ENCODE data around the gene SEMA4C. TPM values are rescaled to one million over a fixed set of nuclear protein-coding genes. Genes with fewer than 3 reads are reported as not detected.

The SEMA4C gene
- total RNA-seq, 1 donor from 2014 or later = 20.6 TPM

DNA sequence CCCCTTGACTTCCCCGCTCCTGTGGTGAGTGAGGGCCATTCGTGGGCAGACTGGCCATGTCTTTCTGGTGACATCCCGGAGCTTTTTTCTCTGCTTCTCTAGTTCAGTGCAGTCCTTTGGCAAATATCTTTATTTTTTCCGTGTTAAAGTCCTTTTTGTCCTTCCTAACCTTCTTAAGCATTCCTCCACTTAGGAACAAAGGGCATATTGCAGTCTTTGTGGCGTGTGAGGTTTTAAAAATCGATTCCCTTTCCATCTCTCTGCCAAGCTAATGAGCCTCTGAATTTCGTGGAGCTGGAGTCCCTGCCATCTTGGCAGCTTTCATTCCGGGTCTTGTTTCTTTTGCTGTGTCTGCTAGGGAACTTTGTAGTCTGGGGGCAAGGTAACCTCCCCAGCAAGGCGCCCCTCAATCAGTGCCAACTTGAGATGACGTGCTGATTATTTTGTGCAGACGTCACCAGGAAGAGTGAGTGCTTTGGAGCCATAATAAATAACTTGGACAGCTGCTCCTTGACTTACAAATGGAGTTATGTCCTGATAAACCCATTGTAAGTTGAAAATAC, 48.7 kb downstream of the SEMA4C start:
- H3K36me3 Mint-ChIP-seq (ENCODE audit: low read depth) = peaks cover 36% of the 10 kb centered on the region
- no peak overlapping the region for H3K4me3 Mint-ChIP-seq
- intact Hi-C loops (cut with micrococcal nuclease) = no loop called here
- DNase-seq (ENCODE audit: low spot score) = no peak
- H3K27ac Mint-ChIP-seq = no peak overlapping the region
- H3K27me3 Mint-ChIP-seq (ENCODE audit: insufficient read depth) = no peaks in the 10 kb centered on the region
- H3K9me3 Mint-ChIP-seq = no peaks in the 10 kb centered on the region
- peaks cover 42% of the 10 kb centered on the region for H3K4me1 Mint-ChIP-seq (ENCODE audit: low read depth)

DNA sequence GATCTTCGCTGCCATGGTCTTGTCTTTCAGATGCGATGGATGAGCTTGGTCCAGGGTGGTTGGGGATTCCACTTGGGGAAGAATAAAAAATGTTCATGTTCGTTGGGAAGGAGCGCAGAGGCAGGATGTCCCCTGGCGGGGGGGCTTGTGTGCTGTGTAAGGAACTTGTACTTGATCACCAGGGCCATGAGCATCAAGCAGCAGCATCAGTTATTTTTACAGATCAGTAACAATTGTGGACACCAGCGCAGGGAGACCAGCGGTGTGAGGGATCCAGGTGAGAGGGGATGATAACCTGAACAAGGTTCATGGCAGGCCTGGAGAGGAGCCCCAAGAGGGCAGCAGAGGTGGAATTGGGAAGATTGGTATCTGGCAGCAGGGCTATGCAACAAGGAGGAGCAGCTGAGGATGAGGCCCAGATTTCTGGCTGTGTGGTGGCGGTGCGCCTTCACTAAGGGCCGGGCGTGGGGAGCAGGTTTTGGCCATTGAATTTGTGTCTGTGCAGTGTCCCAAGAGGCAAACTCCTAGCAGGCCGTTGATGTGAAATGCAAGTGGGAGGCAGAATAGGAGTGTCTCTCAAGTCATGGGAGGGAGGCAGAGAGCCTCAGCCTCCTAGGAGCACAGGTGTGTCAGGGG, 49.9 kb downstream of the SEMA4C start:
- Mint-ChIP-seq H3K27me3 (ENCODE audit: insufficient read depth) (no peaks in the 10 kb centered on the region), H3K4me1 (ENCODE audit: low read depth) (peaks cover 49% of the 10 kb centered on the region)
- intact Hi-C loops (cut with micrococcal nuclease) = loop anchor here (5.0 kb wide), 3 partner anchors 283 to 498 kb away; partner anchors contain the start of genes ANKRD36 and ARID5A

DNA sequence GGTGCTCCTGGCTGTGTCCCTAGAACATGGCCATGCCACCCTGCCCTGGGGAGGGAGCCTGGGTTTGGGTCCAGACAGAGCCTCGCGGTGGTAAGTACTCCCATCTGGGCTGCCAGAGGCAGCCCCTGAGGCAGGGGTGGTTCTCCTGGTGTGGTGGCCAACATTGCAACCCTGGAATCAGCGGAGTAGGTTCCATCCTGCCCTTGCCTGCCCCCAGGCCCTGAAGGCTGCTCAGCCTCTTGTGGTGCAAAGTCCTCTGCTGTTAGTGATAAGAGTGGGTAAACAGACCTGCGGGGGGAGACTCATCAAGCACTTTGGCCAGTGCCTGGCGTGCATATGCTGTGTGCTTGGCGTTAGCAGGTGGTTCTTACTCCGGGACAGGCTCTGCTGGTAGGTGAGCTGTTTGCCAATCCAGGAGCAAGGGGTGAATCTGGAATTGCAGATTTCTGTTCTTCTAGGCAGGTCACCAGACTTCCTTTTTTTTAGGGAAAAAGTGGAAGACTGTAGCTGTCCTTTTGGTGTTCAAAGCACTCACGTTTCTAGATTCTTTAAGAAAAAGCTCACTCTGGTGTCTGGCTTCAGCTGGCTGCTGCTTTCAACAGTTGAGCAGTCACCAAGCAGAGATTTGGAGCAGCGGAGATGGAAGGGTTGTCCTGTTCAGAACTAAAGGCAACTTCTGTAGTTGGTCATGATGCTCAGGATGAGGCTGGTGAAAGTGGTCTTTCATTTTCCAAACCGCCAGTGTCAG, 50.6 kb downstream of the SEMA4C start:
- Mint-ChIP-seq H3K9me3 (no peaks in the 10 kb centered on the region), H3K27ac (peak overlapping the region; percentile 40), H3K4me3 (peak overlapping the region; percentile 84), H3K36me3 (ENCODE audit: low read depth) (peaks cover 32% of the 10 kb centered on the region), H3K4me1 (ENCODE audit: low read depth) (peaks cover 52% of the 10 kb centered on the region), H3K27me3 (ENCODE audit: insufficient read depth) (no peaks in the 10 kb centered on the region)
- intact Hi-C loops (cut with micrococcal nuclease) = loop anchor here (5.0 kb wide), 3 partner anchors 282 to 497 kb away; partner anchors contain the start of genes ANKRD36 and ARID5A
- no peak for DNase-seq (ENCODE audit: low spot score)

More for the DNA sequence above, 49.9 kb downstream of the SEMA4C start:
- peaks cover 32% of the 10 kb centered on the region for H3K36me3 Mint-ChIP-seq (ENCODE audit: low read depth)
- DNase-seq (ENCODE audit: low spot score) = no peak
- H3K4me3 Mint-ChIP-seq = peak overlapping the region; percentile 2
- peak overlapping the region; percentile 40 for H3K27ac Mint-ChIP-seq
- H3K9me3 Mint-ChIP-seq = no peaks in the 10 kb centered on the region

DNA sequence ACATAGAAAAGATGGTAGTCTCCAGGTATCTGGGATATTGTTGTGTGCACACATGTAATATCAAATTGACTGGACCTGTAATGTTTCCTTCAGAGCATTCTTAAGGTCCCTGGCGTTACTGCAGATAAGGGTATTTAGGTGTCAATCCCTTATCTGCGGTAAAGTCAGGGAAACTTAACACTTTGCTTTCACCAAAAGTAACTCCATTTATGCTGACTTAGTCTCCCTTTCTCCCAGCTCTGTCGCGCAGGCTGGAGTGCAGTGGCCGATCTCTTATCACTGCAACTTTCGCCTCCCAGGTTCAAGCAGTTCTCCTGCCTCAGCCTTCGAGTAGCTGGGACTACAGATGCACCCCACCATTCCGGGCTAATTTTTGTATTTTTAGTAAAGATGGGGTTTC, 52.0 kb downstream of the SEMA4C start:
- DNase-seq (ENCODE audit: low spot score) = no peak
- peak overlapping the region; percentile 47 for H3K27ac Mint-ChIP-seq
- peaks cover 54% of the 10 kb centered on the region for H3K4me1 Mint-ChIP-seq (ENCODE audit: low read depth)
- H3K27me3 Mint-ChIP-seq (ENCODE audit: insufficient read depth) = no peaks in the 10 kb centered on the region
- intact Hi-C loops (cut with micrococcal nuclease) = loop anchor here (5.0 kb wide), 3 partner anchors 281 to 496 kb away; partner anchors contain the start of genes ANKRD36 and ARID5A
- H3K9me3 Mint-ChIP-seq = no peaks in the 10 kb centered on the region
- H3K36me3 Mint-ChIP-seq (ENCODE audit: low read depth) = peaks cover 33% of the 10 kb centered on the region
- H3K4me3 Mint-ChIP-seq = peak overlapping the region; percentile 84

DNA sequence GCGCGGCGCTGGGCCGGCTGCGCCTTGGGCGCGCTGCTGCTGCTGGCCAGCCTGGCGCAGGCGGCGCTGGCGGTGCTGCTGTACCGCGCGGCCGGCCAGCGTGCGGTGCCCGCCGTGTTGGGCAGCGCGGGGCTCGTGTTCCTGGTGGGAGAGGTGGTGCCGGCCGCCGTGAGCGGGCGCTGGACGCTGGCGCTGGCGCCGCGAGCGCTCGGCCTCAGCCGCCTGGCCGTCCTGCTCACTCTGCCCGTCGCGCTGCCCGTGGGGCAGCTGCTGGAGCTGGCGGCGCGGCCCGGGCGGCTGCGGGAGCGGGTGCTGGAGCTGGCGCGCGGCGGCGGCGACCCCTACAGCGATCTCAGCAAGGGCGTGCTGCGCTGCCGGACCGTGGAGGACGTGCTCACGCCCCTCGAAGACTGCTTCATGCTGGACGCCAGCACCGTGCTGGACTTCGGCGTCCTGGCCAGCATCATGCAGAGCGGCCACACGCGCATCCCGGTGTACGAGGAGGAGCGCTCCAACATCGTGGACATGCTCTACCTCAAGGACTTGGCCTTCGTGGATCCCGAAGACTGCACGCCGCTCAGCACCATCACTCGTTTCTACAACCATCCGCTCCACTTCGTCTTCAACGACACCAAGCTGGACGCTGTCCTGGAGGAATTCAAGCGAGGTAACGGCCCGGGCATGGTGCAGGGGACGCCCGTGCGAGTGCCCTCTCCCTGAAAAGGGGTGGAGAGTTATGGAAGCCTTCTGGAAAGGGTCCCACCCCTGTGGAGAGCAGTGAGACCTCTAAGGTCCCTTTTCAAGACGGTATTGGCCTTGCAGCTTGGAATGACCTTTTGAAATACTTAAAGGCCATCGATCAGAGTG, 52.8 kb downstream of the SEMA4C start:
- intact Hi-C loops (cut with micrococcal nuclease) = loop anchor here (1.0 to 5.0 kb wide), 7 partner anchors 41 to 495 kb away; partner anchors contain the start of genes ANKRD36, ANKRD39, ARID5A and KANSL3
- Mint-ChIP-seq H3K27ac (peak overlapping the region; percentile 47), H3K4me3 (peak overlapping the region; percentile 84), H3K9me3 (no peaks in the 10 kb centered on the region), H3K4me1 (ENCODE audit: low read depth) (peaks cover 58% of the 10 kb centered on the region), H3K27me3 (ENCODE audit: insufficient read depth) (no peaks in the 10 kb centered on the region), H3K36me3 (ENCODE audit: low read depth) (peaks cover 36% of the 10 kb centered on the region)
- no peak for DNase-seq (ENCODE audit: low spot score)

DNA sequence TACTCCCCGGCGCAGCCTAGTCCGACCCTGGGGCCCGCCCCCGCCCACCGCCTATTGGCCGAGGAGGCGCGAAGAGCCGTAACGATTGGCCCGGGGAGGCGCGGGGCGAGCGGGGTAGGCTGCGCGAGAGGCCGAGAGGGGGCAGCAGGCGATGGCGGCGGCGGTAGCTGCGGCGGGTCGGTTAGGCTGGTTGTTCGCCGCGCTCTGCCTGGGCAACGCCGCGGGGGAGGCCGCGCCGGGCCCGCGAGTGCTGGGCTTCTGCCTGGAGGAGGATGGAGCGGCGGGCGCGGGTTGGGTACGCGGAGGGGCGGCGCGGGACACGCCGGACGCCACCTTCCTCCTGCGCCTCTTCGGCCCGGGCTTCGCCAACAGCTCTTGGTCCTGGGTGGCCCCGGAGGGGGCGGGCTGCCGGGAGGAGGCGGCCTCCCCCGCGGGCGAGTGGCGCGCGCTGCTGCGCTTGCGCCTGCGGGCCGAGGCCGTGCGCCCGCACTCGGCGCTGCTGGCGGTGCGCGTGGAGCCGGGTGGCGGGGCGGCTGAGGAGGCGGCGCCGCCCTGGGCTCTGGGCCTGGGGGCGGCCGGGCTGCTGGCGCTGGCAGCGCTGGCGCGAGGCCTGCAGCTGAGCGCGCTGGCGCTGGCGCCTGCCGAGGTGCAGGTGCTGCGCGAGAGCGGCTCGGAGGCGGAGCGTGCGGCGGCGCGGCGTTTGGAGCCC, 53.6 kb downstream of the SEMA4C start, which contains the start of gene CNNM3:
Gene CNNM3, plus strand, starts transcription at position 142 of the 709 bp plus-strand sequence. Its CDS starts 10 bp downstream, at position 152.
- H3K36me3 Mint-ChIP-seq (ENCODE audit: low read depth) = peaks cover 36% of the 10 kb centered on the region
- H3K4me1 Mint-ChIP-seq (ENCODE audit: low read depth) = peaks cover 54% of the 10 kb centered on the region
- H3K4me3 Mint-ChIP-seq = peak within 1 kb of the TSS; percentile 93
- H3K9me3 Mint-ChIP-seq = no peaks in the 10 kb centered on the region
- peak within 1 kb of the TSS; percentile 91 for H3K27ac Mint-ChIP-seq
- H3K27me3 Mint-ChIP-seq (ENCODE audit: insufficient read depth) = no peaks in the 10 kb centered on the region
- intact Hi-C loops (cut with micrococcal nuclease) = loop anchor here (1.0 to 5.0 kb wide), 7 partner anchors 42 to 494 kb away; partner anchors contain the start of genes ANKRD36, ANKRD39, ARID5A and KANSL3
- DNase-seq (ENCODE audit: low spot score) = peak; percentile 97

DNA sequence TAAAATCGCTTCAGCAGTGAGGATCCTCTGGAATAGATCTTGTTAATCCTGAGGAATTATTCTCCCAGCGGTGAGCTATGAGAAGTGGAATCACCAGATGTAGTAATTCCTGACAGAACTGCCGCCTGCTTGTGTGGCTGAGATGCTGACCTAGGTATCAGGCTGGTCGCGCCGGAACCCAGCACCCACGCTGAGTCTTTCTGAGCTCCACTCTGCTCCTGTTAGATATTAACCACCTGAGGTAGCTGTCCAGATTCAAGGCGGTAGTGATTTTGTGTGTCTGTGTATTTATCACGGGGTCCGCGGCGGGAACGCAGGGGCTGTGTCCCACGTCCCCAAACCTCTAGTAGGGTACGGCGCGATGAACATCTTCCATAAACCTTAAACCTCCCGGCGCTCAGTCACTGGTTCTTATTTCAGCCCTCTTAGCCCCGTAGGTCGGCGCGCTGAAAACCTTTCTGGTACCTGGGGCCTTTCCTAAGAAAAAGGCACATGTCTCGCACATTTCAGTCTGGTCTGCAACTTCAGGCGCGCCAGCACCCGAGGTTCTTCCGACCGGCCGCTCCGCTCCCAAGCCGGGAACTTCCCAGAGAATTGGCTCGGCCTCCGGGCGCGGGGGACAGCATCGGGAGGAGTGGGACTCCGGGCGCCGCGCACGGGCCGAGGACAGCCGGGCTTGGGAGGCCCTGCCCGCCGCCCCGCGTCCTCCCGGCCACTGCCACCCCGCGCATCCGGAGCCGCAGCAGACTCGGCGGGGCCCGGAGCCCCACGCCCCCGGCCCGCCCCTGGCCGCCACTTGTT, 54.4 kb downstream of the SEMA4C start:
- DNase-seq (ENCODE audit: low spot score) = no peak
- Mint-ChIP-seq H3K4me1 (ENCODE audit: low read depth) (peaks cover 48% of the 10 kb centered on the region), H3K9me3 (no peaks in the 10 kb centered on the region), H3K27ac (peak overlapping the region; percentile 91), H3K27me3 (ENCODE audit: insufficient read depth) (no peaks in the 10 kb centered on the region), H3K36me3 (ENCODE audit: low read depth) (peaks cover 34% of the 10 kb centered on the region), H3K4me3 (peak overlapping the region; percentile 93)
- intact Hi-C loops (cut with micrococcal nuclease) = loop anchor here (1.0 to 5.0 kb wide), 9 partner anchors 43 to 493 kb away; partner anchors contain the start of genes ANKRD36, ANKRD39, ARID5A and CNNM4

DNA sequence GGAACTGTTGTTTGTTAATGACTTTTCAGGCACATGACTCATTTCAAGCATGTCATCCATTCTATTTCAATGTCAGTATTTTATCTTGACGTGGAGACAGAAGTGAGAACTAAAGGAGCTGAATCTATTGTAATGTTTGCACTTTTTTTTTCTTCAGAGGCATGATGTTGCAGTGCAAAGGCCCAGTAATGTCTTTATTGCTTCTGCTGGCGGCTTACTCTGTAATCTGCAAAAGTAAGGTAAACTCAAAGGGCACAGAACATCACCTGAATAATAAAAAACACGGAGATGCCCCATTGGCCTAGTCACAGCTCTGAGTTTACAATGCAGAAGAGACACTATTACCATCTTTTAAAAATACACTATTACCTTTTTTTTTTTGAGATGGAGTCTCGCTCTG, 56.2 kb downstream of the SEMA4C start:
- intact Hi-C loops (cut with micrococcal nuclease) = no loop called here
- Mint-ChIP-seq H3K36me3 (ENCODE audit: low read depth) (peaks cover 21% of the 10 kb centered on the region), H3K4me3 (peak overlapping the region; percentile 15), H3K4me1 (ENCODE audit: low read depth) (peaks cover 30% of the 10 kb centered on the region), H3K27me3 (ENCODE audit: insufficient read depth) (no peaks in the 10 kb centered on the region), H3K9me3 (no peaks in the 10 kb centered on the region), H3K27ac (no peak overlapping the region)
- DNase-seq (ENCODE audit: low spot score) = no peak

DNA sequence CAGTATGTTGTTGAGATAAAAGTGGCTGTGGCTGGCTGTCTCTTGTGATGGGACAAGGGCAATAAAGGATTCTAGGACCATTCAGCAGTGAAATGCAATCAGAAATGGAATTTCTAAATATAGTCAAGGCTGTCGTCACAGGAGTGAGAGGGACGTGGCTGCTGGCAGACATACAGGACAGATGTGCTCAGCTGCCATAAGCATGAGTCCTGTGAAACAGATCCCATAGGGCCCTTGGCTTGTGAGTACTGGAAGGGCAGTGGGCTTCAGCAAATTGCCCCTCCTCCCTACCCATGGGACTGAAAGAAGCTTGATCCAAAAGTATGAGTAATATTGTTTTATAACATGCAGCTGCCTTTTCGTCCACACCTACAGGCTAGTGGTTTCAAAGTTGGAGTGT, 58.0 kb downstream of the SEMA4C start:
- H3K4me3 Mint-ChIP-seq = no peak overlapping the region
- peaks cover 10% of the 10 kb centered on the region for H3K36me3 Mint-ChIP-seq (ENCODE audit: low read depth)
- intact Hi-C loops (cut with micrococcal nuclease) = no loop called here
- no peak overlapping the region for H3K27ac Mint-ChIP-seq
- peaks cover 16% of the 10 kb centered on the region for H3K4me1 Mint-ChIP-seq (ENCODE audit: low read depth)
- no peaks in the 10 kb centered on the region for H3K27me3 Mint-ChIP-seq (ENCODE audit: insufficient read depth)
- no peaks in the 10 kb centered on the region for H3K9me3 Mint-ChIP-seq
- no peak for DNase-seq (ENCODE audit: low spot score)

DNA sequence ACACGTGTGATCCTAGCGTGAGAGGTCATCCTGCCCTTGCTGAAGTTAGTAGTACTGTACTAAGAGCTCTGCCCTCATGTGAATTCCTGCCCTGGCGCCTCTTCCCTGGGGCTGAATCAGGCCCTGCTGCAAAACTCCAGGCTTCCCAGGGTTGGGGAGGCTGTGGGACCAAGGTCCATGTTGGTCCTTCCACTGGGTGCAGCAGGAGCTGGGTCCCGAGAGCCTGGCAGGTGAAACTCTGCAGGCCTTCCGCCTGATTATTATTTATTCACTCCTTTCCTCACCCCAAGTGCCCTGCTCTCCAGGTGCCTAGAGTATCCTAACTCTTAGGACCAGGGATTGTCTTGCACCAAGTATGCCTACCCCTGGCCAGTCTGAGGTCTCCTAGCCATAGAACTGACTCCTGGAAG, 59.1 kb downstream of the SEMA4C start:
- H3K4me1 Mint-ChIP-seq (ENCODE audit: low read depth) = peaks cover 26% of the 10 kb centered on the region
- no peaks in the 10 kb centered on the region for H3K27me3 Mint-ChIP-seq (ENCODE audit: insufficient read depth)
- no peak overlapping the region for H3K4me3 Mint-ChIP-seq
- no peak for DNase-seq (ENCODE audit: low spot score)
- intact Hi-C loops (cut with micrococcal nuclease) = no loop called here
- peaks cover 10% of the 10 kb centered on the region for H3K36me3 Mint-ChIP-seq (ENCODE audit: low read depth)
- H3K27ac Mint-ChIP-seq = no peak overlapping the region
- no peaks in the 10 kb centered on the region for H3K9me3 Mint-ChIP-seq

Data from activated T-helper 1 cell treated with anti-CD3 and anti-CD28 coated beads, Interleukin-12 subunit alpha, Interleukin-12 subunit beta, Interleukin-2, Interleukin-4 antibody, amounts not matched to agents 30 ng/mL and 10 ng/mL and 1 ng/mL, durations not matched to agents 14 hours and 24 hours and 36 hours (primary cell).